NCI-H82 treated with DMSO at 0.1 percent for 48 hours (cell line): ENCODE results near the gene LIME1.

ENCODE experiments used
- DNase-seq: peaks from one replicate; lab custom pipeline; 2025; ENCODE audit not compliant: unreplicated experiment; lab: John Stamatoyannopoulos, UW

The LIME1 gene

GRCh38 chr20:63735859-63736718 lies at the start of gene LIME1:
LIME1 (plus strand) TSS chr20:63736664; CDS start chr20:63737550, 886 bp downstream.
- DNase-seq, result no peak

- DNase-seq, result no peak
Measured at GRCh38 chr20:63687419-63688178, 48.9 kb upstream of the LIME1 start.

GRCh38 chr20:63688228-63689045 lies 48.0 kb upstream of the LIME1 start:
- DNase-seq, result no peak

GRCh38 chr20:63689046-63690002 lies 47.1 kb upstream of the LIME1 start:
- no peak for DNase-seq

- DNase-seq, result no peak
Measured at GRCh38 chr20:63690003-63690897, 46.2 kb upstream of the LIME1 start.

- no peak for DNase-seq
Measured at GRCh38 chr20:63690898-63691710, 45.4 kb upstream of the LIME1 start.

GRCh38 chr20:63691711-63692435 lies 44.6 kb upstream of the LIME1 start:
- DNase-seq, result no peak

- DNase-seq, result no peak
Measured at GRCh38 chr20:63692436-63693082, 43.9 kb upstream of the LIME1 start.

GRCh38 chr20:63693083-63693732 lies 43.3 kb upstream of the LIME1 start:
- no peak for DNase-seq

- no peak for DNase-seq
Measured at GRCh38 chr20:63693733-63694583, 42.5 kb upstream of the LIME1 start.

GRCh38 chr20:63694584-63695423 lies 41.7 kb upstream of the LIME1 start:
- DNase-seq, result no peak

GRCh38 chr20:63695424-63696305 lies 40.8 kb upstream of the LIME1 start:
- no peak for DNase-seq

- DNase-seq, result no peak
Measured at GRCh38 chr20:63696306-63696627, 40.2 kb upstream of the LIME1 start.
